ENCODE results near the gene TRIM46.

DNA sequence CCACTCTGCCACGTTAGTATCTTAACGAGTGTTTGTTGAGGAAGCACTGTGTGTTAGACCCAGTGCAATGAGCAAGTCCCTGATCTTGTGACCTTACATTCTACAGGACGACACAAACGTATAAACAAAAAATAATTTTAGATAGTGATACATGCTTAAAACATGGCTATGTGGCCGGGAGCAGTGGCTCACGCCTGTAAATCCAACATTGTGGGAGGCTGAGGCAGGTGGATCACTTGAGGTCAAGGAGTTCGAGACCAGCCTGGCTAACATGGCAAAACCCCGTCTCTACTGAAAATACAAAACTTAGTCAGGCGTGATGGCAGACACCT lies 54.4 kb downstream of the TRIM46 start:
- TF ChIP-seq, protein P1, sequence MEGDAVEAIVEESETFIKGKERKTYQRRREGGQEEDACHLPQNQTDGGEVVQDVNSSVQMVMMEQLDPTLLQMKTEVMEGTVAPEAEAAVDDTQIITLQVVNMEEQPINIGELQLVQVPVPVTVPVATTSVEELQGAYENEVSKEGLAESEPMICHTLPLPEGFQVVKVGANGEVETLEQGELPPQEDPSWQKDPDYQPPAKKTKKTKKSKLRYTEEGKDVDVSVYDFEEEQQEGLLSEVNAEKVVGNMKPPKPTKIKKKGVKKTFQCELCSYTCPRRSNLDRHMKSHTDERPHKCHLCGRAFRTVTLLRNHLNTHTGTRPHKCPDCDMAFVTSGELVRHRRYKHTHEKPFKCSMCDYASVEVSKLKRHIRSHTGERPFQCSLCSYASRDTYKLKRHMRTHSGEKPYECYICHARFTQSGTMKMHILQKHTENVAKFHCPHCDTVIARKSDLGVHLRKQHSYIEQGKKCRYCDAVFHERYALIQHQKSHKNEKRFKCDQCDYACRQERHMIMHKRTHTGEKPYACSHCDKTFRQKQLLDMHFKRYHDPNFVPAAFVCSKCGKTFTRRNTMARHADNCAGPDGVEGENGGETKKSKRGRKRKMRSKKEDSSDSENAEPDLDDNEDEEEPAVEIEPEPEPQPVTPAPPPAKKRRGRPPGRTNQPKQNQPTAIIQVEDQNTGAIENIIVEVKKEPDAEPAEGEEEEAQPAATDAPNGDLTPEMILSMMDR (IDR thresholded peaks at IDR 0.05), result no peak
- no peak for TF ChIP-seq POLR2AphosphoS5 (IDR thresholded peaks at IDR 0.05)

All from sigmoid colon (tissue), 4 donors.